ENCODE data around the gene CDCP1.
A peak's percentile ranks its signal among the peaks of the same experiment; 100 is the strongest.

- no peak for TF ChIP-seq POLR2AphosphoS5 (IDR thresholded peaks at IDR 0.05)
- no peak for TF ChIP-seq POLR2A (IDR thresholded peaks at IDR 0.05)
- TF ChIP-seq CTCF (IDR thresholded peaks at IDR 0.05): peak in 1 of 6 experiments; percentile 11
Observed at GRCh38 chr3:45137656-45138181, 8.5 kb downstream of the CDCP1 start.

Data from upper lobe of left lung (tissue), 4 donors.